ENCODE measurements around the gene HRH3.

DNA sequence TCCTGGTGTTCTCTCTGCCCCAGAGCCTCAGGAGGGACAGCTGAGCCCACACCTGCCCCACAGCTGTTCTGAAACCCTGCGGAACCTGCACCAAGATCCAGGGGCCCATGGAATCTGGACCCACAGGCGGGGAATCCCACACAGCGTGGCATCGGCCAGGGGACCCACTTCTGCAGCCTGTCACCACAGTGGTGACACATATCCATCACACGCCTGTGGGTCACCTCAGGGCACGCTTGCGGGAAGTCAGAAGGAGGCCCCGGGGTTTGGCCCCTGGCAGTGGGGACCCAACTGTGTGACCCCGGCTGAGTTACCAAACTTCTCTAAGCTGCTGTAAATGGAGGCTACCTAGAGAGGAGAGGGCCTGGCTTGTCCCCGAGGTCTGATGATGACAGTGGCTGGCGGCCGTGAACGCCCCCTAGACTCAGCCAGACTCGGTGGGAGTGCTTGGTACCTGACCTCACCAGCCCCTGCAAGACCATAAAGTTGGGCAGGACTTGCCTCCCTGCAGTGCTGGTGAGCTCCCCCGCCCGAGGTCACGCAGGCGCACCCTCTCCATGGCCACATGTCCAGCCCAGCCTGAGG lies 2.3 kb upstream of the HRH3 start:
- TF ChIP-seq CTCF (IDR thresholded peaks at IDR 0.05; ENCODE audit: low read length) = no peak
- no peak for TF ChIP-seq EZH2 (IDR thresholded peaks at IDR 0.05; ENCODE audit: borderline replicate concordance, low read length)

Data from OCI-LY1 (cell line).